ENCODE measurements around the gene PLXDC1. TPM values are rescaled to one million over a fixed set of nuclear protein-coding genes. Genes with fewer than 3 reads are reported as not detected.

Gene PLXDC1
- total RNA-seq, 1 experiment from 2014 or later = 2.0 TPM

DNA sequence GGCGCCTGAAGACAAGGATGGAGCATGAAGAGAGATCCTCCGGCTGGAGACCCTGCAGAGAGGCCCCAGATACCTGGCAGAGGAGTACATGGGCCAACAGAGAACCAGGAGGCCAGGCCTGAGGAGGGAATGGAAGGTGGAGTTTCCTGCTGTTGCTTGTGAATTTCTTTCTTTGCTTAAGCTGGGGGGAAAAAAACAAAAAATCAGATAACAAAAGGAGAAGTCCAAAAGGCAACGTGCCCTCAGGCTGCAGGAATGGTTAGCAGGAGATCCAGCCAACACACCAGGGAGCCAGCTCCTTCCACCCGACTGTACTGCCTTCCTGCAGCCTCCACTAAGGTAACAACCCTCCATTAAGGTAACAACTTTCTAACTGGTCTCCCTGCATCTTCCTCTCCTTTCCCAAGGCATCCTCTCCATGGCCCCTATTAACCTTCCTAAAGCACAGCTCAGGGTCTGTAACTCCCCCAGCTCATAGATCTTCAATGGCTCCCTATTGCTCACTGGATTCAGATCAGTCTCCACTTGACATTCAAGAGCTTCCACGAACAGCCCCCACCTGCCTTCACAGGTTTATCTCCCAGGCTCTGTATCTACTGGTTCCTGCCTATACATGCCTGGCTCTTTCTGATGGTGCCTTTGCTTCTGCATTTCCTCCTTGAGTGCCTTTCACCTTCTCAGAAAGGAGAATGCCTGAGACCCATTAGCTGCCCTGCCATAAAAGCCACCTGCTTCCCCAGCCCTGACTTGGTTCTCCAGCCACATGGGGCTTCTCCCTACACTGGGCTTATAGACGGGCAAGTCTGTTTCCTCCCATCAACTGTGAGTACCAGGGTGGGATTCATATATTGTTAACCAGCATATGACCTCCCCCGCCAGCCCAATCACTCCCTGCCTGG, 15.2 kb upstream of the PLXDC1 start:
- Histone ChIP-seq H4K91ac (ENCODE audit: insufficient read length, low read depth, low read length) (no peak overlapping the region), H2BK15ac (ENCODE audit: low read depth, low read length) (no peak overlapping the region), H3K79me2 (ENCODE audit: insufficient read depth, low read length) (no peaks in the 10 kb centered on the region), H3T11ph (ENCODE audit: low read length) (no peak overlapping the region), H4K8ac (replicated peaks; ENCODE audit: insufficient read length, low read depth, low read length) (no peak overlapping the region), H3K18ac (ENCODE audit: insufficient read length, low read depth, low read length) (no peak overlapping the region), H3K27ac (ENCODE audit: insufficient read length, low read depth, low read length) (no peak overlapping the region), H2AFZ (ENCODE audit: low read length) (no peak overlapping the region), H3K23ac (ENCODE audit: insufficient read length, low read depth, low read length) (no peak overlapping the region), H2BK120ac (ENCODE audit: low read depth, low read length, poor library complexity, severe bottlenecking) (no peak overlapping the region), H3K23me2 (ENCODE audit: insufficient read length, low read depth, low read length, poor library complexity, severe bottlenecking) (peaks cover 9% of the 10 kb centered on the region), H4K20me1 (ENCODE audit: control insufficient read depth, insufficient read depth, insufficient read length) (no peaks in the 10 kb centered on the region), H3K4me1 (ENCODE audit: insufficient read depth, low read length) (no peaks in the 10 kb centered on the region), H4K5ac (ENCODE audit: insufficient read length, low read depth, low read length) (no peak overlapping the region), H3K9me3 (ENCODE audit: control insufficient read depth, low read depth, low read length) (no peaks in the 10 kb centered on the region), H3K56ac (ENCODE audit: insufficient read length, low read depth, low read length) (no peak overlapping the region), H3K14ac (ENCODE audit: insufficient read depth, low read length) (no peak overlapping the region), H3K9ac (ENCODE audit: extremely low read depth, insufficient read length, low read length) (no peak overlapping the region), H3K4me2 (ENCODE audit: insufficient read depth, insufficient read length, low read length) (no peak overlapping the region), H2AK5ac (ENCODE audit: insufficient read length, low read length) (no peak overlapping the region), H2BK20ac (ENCODE audit: low read depth, low read length, poor library complexity, severe bottlenecking) (no peak overlapping the region), H2BK12ac (ENCODE audit: insufficient read length, low read depth, low read length) (no peak overlapping the region), H3K4ac (ENCODE audit: low read depth, low read length) (no peak overlapping the region), H2BK5ac (ENCODE audit: insufficient read length, low read length) (no peak overlapping the region), H3K27me3 (ENCODE audit: insufficient read depth, low read length) (peaks cover 10% of the 10 kb centered on the region; the same call in 1 of the 2 replicates), H3K79me1 (ENCODE audit: insufficient read depth, low read depth, low read length, poor library complexity, severe bottlenecking) (no peaks in the 10 kb centered on the region)
- H3K9me3 Mint-ChIP-seq = peaks cover 4 to 8% of the 10 kb centered on the region in 2 experiments
- H3K4me3 Mint-ChIP-seq = peak overlapping the region; percentile 27 to 82; a peak in 4 of 5 replicates
- no peak overlapping the region for H3K27ac Mint-ChIP-seq
- DNase-seq = no peak
- H3K27me3 Mint-ChIP-seq (ENCODE audit: low read depth) = peaks cover 40% of the 10 kb centered on the region
- no CpG with 5 or more reads among the region's 7 CpGs for WGBS (ENCODE audit: extremely low coverage, insufficient read length, low lambda C conversion rate)
- peaks cover 25 to 26% of the 10 kb centered on the region in 2 experiments for H3K4me1 Mint-ChIP-seq
- TF ChIP-seq, protein P1, sequence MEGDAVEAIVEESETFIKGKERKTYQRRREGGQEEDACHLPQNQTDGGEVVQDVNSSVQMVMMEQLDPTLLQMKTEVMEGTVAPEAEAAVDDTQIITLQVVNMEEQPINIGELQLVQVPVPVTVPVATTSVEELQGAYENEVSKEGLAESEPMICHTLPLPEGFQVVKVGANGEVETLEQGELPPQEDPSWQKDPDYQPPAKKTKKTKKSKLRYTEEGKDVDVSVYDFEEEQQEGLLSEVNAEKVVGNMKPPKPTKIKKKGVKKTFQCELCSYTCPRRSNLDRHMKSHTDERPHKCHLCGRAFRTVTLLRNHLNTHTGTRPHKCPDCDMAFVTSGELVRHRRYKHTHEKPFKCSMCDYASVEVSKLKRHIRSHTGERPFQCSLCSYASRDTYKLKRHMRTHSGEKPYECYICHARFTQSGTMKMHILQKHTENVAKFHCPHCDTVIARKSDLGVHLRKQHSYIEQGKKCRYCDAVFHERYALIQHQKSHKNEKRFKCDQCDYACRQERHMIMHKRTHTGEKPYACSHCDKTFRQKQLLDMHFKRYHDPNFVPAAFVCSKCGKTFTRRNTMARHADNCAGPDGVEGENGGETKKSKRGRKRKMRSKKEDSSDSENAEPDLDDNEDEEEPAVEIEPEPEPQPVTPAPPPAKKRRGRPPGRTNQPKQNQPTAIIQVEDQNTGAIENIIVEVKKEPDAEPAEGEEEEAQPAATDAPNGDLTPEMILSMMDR (conservative IDR thresholded peaks at IDR 0.05) = no peak
- peaks cover 3 to 8% (median 7%) of the 10 kb centered on the region in 3 experiments; a peak in 5 of 7 replicates for H3K36me3 Mint-ChIP-seq (ENCODE audit: insufficient read depth in 1 of 3, low read depth in 3 of 3)
